Esophagus muscularis mucosa (tissue), 4 donors: Measurements from ENCODE around the gene MAP3K3. TPM values are rescaled to one million over a fixed set of nuclear protein-coding genes. Genes with fewer than 3 reads are reported as not detected.

Source experiments
- DNase-seq: peaks from one replicate; pipeline ENCODE4 v3.0.0-alpha.2; 2017; ENCODE audit errors: extremely low spot score
- H3K27ac ChIP-seq, 4 donors: fragments of 200-600 bp; sonication (generic); replicated peaks in 1 of 4; 1 replicate in 3 of 4; 2 replicates in 1 of 4; pipeline ENCODE4 v1.5.1; 2016 to 2019; ENCODE audit warnings: mild to moderate bottlenecking in 1 of 4
- H3K27me3 ChIP-seq, 4 donors: fragments of 200-600 bp; sonication (generic); one replicate each; pipeline versions ENCODE4 v1.5.1 to v1.6.0; 2016 to 2019
- H3K36me3 ChIP-seq, 4 donors: fragments of 200-600 bp; sonication (generic); one replicate each; pipeline ENCODE4 v1.5.1; 2016 to 2019
- H3K4me1 ChIP-seq, 4 donors: fragments of 200-600 bp; sonication (generic); one replicate each; pipeline ENCODE4 v1.5.1; 2016 to 2019
- H3K4me3 ChIP-seq, 4 donors: fragments of 200-600 bp; sonication (generic); 1 replicate in 2 of 4; 2 replicates in 2 of 4; pipeline ENCODE4 v1.5.1; 2016 to 2019; ENCODE audit warnings: mild to moderate bottlenecking in 4 of 4, moderate library complexity in 1 of 4
- H3K9me3 ChIP-seq, 4 donors: fragments of 200-600 bp; sonication (generic); 1 replicate in 3 of 4; 2 replicates in 1 of 4; pipeline ENCODE4 v1.5.1; 2016 to 2019
- CTCF ChIP-seq, 3 experiments: fragments of 200-600 bp in 2 of 3; fragments of 450-650 bp in 1 of 3; sonication (generic) in 2 of 3; IDR thresholded peaks; one replicate each; pipeline ENCODE4 v1.5.1; 2017 to 2019; ENCODE audit warnings: antibody characterized with exemption in 3 of 3, mild to moderate bottlenecking in 2 of 3, moderate library complexity in 1 of 3
- EP300 ChIP-seq: sonication (generic); formaldehyde crosslinking; IDR thresholded peaks from one replicate; pipeline ENCODE4 v1.6.1; 2017; ENCODE audit warnings: antibody characterized with exemption
- POLR2A ChIP-seq: fragments of 450-650 bp; IDR thresholded peaks from one replicate; pipeline ENCODE4 v1.6.1; 2017; ENCODE audit warnings: antibody characterized with exemption, moderate library complexity, mild to moderate bottlenecking, low read depth
- POLR2AphosphoS5 ChIP-seq, 2 donors: sonication (generic); formaldehyde crosslinking; IDR thresholded peaks; one replicate each; pipeline ENCODE4 v1.6.1; 2017; ENCODE audit warnings: antibody characterized with exemption in 2 of 2
- WGBS: methylation state at CpG from one replicate; pipeline ENCODE4 v1.1.5; 2018; 5-methylcytosine and 5-hydroxymethylcytosine counted together
- intact Hi-C: fragments of 100-400 bp; cut with DNase I; formaldehyde crosslinking; loops from one replicate; pipeline ENCODE4 v1.15.1; 2023
- total RNA-seq, 4 donors: library from RNA; depleted of rRNA; stranded (reverse); fragments of >200 nt; gene quantifications; one replicate each; pipeline versions ENCODE4 v1.1.0 to v1.2.1, GENCODE V29; 2016

Gene MAP3K3
- total RNA-seq, 4 donors from 2014 or later, result 67.7 to 132 (median 86.6) TPM

- no peaks in the 10 kb centered on the region for H3K9me3 ChIP-seq
- no peaks in the 10 kb centered on the region for H3K27me3 ChIP-seq
- peaks cover 67 to 79% (median 72%) of the 10 kb centered on the region in 4 donors for H3K4me1 ChIP-seq
- H3K27ac ChIP-seq, result peak overlapping the region in 1 of 4 donors; percentile 3
- no peak overlapping the region for H3K4me3 ChIP-seq
- WGBS, result 48% methylated on average over 4 of the region's 4 CpGs
- intact Hi-C loops, result no loop called here
- TF ChIP-seq CTCF (IDR thresholded peaks at IDR 0.05) (no peak), POLR2A (no peak), POLR2AphosphoS5 (IDR thresholded peaks at IDR 0.05) (no peak), EP300 (no peak)
- H3K36me3 ChIP-seq, result peaks cover 0 to 8% (median 0%) of the 10 kb centered on the region in 4 donors
- DNase-seq, result no peak
Observed at GRCh38 chr17:63626551-63627180, 4.4 kb downstream of the MAP3K3 start.

- DNase-seq, result no peak
- H3K27me3 ChIP-seq, result no peaks in the 10 kb centered on the region
- intact Hi-C loops, result no loop called here
- H3K9me3 ChIP-seq, result no peaks in the 10 kb centered on the region
- no peak overlapping the region for H3K4me3 ChIP-seq
- peaks cover 68 to 81% (median 75%) of the 10 kb centered on the region in 4 donors for H3K4me1 ChIP-seq
- peaks cover 0 to 34% (median 22%) of the 10 kb centered on the region in 4 donors for H3K36me3 ChIP-seq
- no peak for TF ChIP-seq POLR2AphosphoS5 (IDR thresholded peaks at IDR 0.05)
- TF ChIP-seq EP300, result no peak
- TF ChIP-seq CTCF (IDR thresholded peaks at IDR 0.05), result no peak
- no peak for TF ChIP-seq POLR2A
- no peak overlapping the region for H3K27ac ChIP-seq
- 94% methylated on average over 1 of the region's 1 CpG for WGBS
Observed at GRCh38 chr17:63629627-63630026, 7.4 kb downstream of the MAP3K3 start.

- Histone ChIP-seq H3K4me3 (no peak overlapping the region), H3K36me3 (peaks cover 0 to 46% (median 28%) of the 10 kb centered on the region in 4 donors), H3K27ac (no peak overlapping the region), H3K9me3 (no peaks in the 10 kb centered on the region), H3K4me1 (peaks cover 68 to 81% (median 75%) of the 10 kb centered on the region in 4 donors), H3K27me3 (no peaks in the 10 kb centered on the region)
- intact Hi-C loops, result no loop called here
- no peak for DNase-seq
- TF ChIP-seq CTCF (IDR thresholded peaks at IDR 0.05) (no peak), EP300 (no peak), POLR2AphosphoS5 (IDR thresholded peaks at IDR 0.05) (no peak), POLR2A (no peak)
- 79% methylated on average over 3 of the region's 3 CpGs for WGBS
Observed at GRCh38 chr17:63631062-63631461, 8.8 kb downstream of the MAP3K3 start.

- no peak for DNase-seq
- 94% methylated on average over 1 of the region's 1 CpG for WGBS
- Histone ChIP-seq H3K36me3 (peaks cover 0 to 52% (median 33%) of the 10 kb centered on the region in 4 donors), H3K27me3 (no peaks in the 10 kb centered on the region), H3K4me1 (peaks cover 68 to 81% (median 74%) of the 10 kb centered on the region in 4 donors), H3K27ac (no peak overlapping the region), H3K4me3 (no peak overlapping the region), H3K9me3 (no peaks in the 10 kb centered on the region)
- TF ChIP-seq CTCF (IDR thresholded peaks at IDR 0.05), result no peak
- intact Hi-C loops, result no loop called here
Observed at GRCh38 chr17:63631626-63632025, 9.4 kb downstream of the MAP3K3 start.

- TF ChIP-seq POLR2AphosphoS5 (IDR thresholded peaks at IDR 0.05) (no peak), EP300 (no peak), CTCF (IDR thresholded peaks at IDR 0.05) (no peak), POLR2A (no peak)
- no peaks in the 10 kb centered on the region for H3K27me3 ChIP-seq
- intact Hi-C loops, result no loop called here
- no peak overlapping the region for H3K4me3 ChIP-seq
- peaks cover 0 to 69% (median 46%) of the 10 kb centered on the region in 4 donors for H3K36me3 ChIP-seq
- DNase-seq, result no peak
- H3K27ac ChIP-seq, result peak overlapping the region in 3 of 4 donors; percentile 17 to 61 (median 28)
- H3K4me1 ChIP-seq, result peaks cover 61 to 85% (median 71%) of the 10 kb centered on the region in 4 donors
- H3K9me3 ChIP-seq, result no peaks in the 10 kb centered on the region
Observed at GRCh38 chr17:63633742-63634141, 11.5 kb downstream of the MAP3K3 start.
